ENCODE results near the gene TARS3. TPM values are rescaled to one million over a fixed set of nuclear protein-coding genes. Genes with fewer than 3 reads are reported as not detected.
A peak's percentile ranks its signal among the peaks of the same experiment; 100 is the strongest.

TARS3 gene
- total and polyA plus RNA-seq, 2 donors = 11.0 to 31.2 TPM

- H3K27ac ChIP-seq (ENCODE audit: low read depth) = no peak overlapping the region
- H3K36me3 ChIP-seq (ENCODE audit: insufficient read depth) = no peaks in the 10 kb centered on the region
- 83% methylated on average over 2 of the region's 2 CpGs for WGBS
- no peak overlapping the region for H3K4me3 ChIP-seq (ENCODE audit: low read depth, low read length)
- DNase-seq (ENCODE audit: extremely low spot score) = no peak
- no peaks in the 10 kb centered on the region for H3K4me1 ChIP-seq (ENCODE audit: insufficient read depth)
Observed at GRCh38 chr15:101725073-101725472, 800 bp upstream of the TARS3 start.

- WGBS = 27% methylated on average over 8 of the region's 8 CpGs
- Histone ChIP-seq H3K36me3 (ENCODE audit: insufficient read depth) (no peaks in the 10 kb centered on the region), H3K4me1 (ENCODE audit: insufficient read depth) (no peaks in the 10 kb centered on the region), H3K27ac (ENCODE audit: low read depth) (no peak overlapping the region), H3K4me3 (ENCODE audit: low read depth, low read length) (peak overlapping the region; percentile 87)
- no peak for DNase-seq (ENCODE audit: extremely low spot score)
Observed at GRCh38 chr15:101724675-101725005, 367 bp upstream of the TARS3 start.

- Histone ChIP-seq H3K36me3 (ENCODE audit: insufficient read depth) (no peaks in the 10 kb centered on the region), H3K4me1 (ENCODE audit: insufficient read depth) (no peaks in the 10 kb centered on the region), H3K27ac (ENCODE audit: low read depth) (peak overlapping the region; percentile 99), H3K4me3 (ENCODE audit: low read depth, low read length) (peak overlapping the region; percentile 87)
- 10% methylated on average over 8 of the region's 8 CpGs for WGBS
- no peak for DNase-seq (ENCODE audit: extremely low spot score)
Observed at GRCh38 chr15:101723171-101723873, 951 bp downstream of the TARS3 start.

DNA sequence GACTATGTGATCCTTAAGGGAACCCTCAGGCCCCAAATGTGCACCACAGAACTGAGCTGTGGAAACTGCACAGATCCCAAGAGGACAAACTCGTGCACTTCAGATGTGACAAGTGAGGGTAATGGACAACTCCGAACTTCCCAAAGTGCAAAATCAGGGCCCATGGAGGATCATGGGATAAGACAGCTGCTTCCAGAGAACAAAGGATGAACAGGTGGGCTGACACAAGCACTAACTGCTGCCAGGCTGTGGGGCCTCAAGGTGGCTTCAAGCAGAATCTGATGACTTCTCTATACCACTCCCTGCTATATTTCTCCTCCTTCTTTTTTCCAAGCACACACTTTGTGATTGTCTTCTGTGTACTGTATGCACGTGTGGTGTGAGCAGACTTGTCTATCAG is 5.4 kb downstream of the TARS3 start:
- H3K36me3 ChIP-seq (ENCODE audit: insufficient read depth) = no peaks in the 10 kb centered on the region
- WGBS = 87% methylated on average over 3 of the region's 3 CpGs

GRCh38 chr15:101712078-101712477 is 12.2 kb downstream of the TARS3 start:
- Histone ChIP-seq H3K27ac (ENCODE audit: low read depth) (no peak overlapping the region), H3K4me3 (ENCODE audit: low read depth, low read length) (no peak overlapping the region), H3K36me3 (ENCODE audit: insufficient read depth) (peaks cover 2% of the 10 kb centered on the region), H3K4me1 (ENCODE audit: insufficient read depth) (no peaks in the 10 kb centered on the region)
- WGBS = 89% methylated on average over 6 of the region's 6 CpGs
- no peak for DNase-seq (ENCODE audit: extremely low spot score)

More for the DNA sequence above, 5.4 kb downstream of the TARS3 start:
- Histone ChIP-seq H3K4me3 (ENCODE audit: low read depth, low read length) (no peak overlapping the region), H3K4me1 (ENCODE audit: insufficient read depth) (no peaks in the 10 kb centered on the region), H3K27ac (ENCODE audit: low read depth) (no peak overlapping the region)
- DNase-seq (ENCODE audit: extremely low spot score) = no peak

GRCh38 chr15:101710806-101711205 is 13.5 kb downstream of the TARS3 start:
- 61% methylated on average over 6 of the region's 6 CpGs for WGBS
- Histone ChIP-seq H3K27ac (ENCODE audit: low read depth) (no peak overlapping the region), H3K4me1 (ENCODE audit: insufficient read depth) (no peaks in the 10 kb centered on the region), H3K36me3 (ENCODE audit: insufficient read depth) (peaks cover 2% of the 10 kb centered on the region), H3K4me3 (ENCODE audit: low read depth, low read length) (no peak overlapping the region)
- no peak for DNase-seq (ENCODE audit: extremely low spot score)

DNA sequence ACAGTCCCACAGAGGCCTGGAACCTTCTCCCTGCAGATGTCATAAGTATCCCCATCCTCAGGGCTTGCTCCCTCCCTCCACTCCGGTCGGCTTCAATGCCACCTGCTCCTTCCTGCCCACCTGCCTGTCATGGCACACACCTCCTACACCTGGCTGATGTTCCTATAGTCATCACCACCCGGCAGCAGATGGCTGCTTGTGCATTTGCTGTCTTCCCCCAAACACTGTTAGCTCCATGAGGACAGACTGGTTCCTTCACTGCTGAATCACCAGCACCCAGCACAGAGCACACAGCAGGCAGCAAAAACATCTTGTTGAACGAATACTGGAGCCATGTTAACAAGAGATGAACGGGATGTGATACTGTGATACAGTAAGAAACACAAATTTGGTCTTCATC is 14.8 kb downstream of the TARS3 start:
- H3K36me3 ChIP-seq (ENCODE audit: insufficient read depth) = peaks cover 2% of the 10 kb centered on the region
- 93% methylated on average over 5 of the region's 5 CpGs for WGBS
- H3K4me3 ChIP-seq (ENCODE audit: low read depth, low read length) = no peak overlapping the region
- DNase-seq (ENCODE audit: extremely low spot score) = no peak
- no peak overlapping the region for H3K27ac ChIP-seq (ENCODE audit: low read depth)
- H3K4me1 ChIP-seq (ENCODE audit: insufficient read depth) = no peaks in the 10 kb centered on the region

- Histone ChIP-seq H3K27ac (ENCODE audit: low read depth) (no peak overlapping the region), H3K4me1 (ENCODE audit: insufficient read depth) (no peaks in the 10 kb centered on the region), H3K4me3 (ENCODE audit: low read depth, low read length) (no peak overlapping the region), H3K36me3 (ENCODE audit: insufficient read depth) (peaks cover 2% of the 10 kb centered on the region)
- 88% methylated on average over 4 of the region's 4 CpGs for WGBS
- DNase-seq (ENCODE audit: extremely low spot score) = no peak
Observed at GRCh38 chr15:101707983-101708382, 16.3 kb downstream of the TARS3 start.

GRCh38 chr15:101702077-101702476 is 22.2 kb downstream of the TARS3 start:
- Histone ChIP-seq H3K4me1 (ENCODE audit: insufficient read depth) (no peaks in the 10 kb centered on the region), H3K4me3 (ENCODE audit: low read depth, low read length) (no peak overlapping the region), H3K36me3 (ENCODE audit: insufficient read depth) (no peaks in the 10 kb centered on the region), H3K27ac (ENCODE audit: low read depth) (no peak overlapping the region)
- DNase-seq (ENCODE audit: extremely low spot score) = no peak
- WGBS = 53% methylated on average over 4 of the region's 4 CpGs

- WGBS = 83% methylated on average over 2 of the region's 2 CpGs
- no peak for DNase-seq (ENCODE audit: extremely low spot score)
- Histone ChIP-seq H3K4me1 (ENCODE audit: insufficient read depth) (no peaks in the 10 kb centered on the region), H3K4me3 (ENCODE audit: low read depth, low read length) (no peak overlapping the region), H3K27ac (ENCODE audit: low read depth) (no peak overlapping the region), H3K36me3 (ENCODE audit: insufficient read depth) (peaks cover 3% of the 10 kb centered on the region)
Observed at GRCh38 chr15:101698314-101698713, 26.0 kb downstream of the TARS3 start.

- H3K4me3 ChIP-seq (ENCODE audit: low read depth, low read length) = no peak overlapping the region
- no peak for DNase-seq (ENCODE audit: extremely low spot score)
- H3K27ac ChIP-seq (ENCODE audit: low read depth) = no peak overlapping the region
- no peaks in the 10 kb centered on the region for H3K4me1 ChIP-seq (ENCODE audit: insufficient read depth)
- WGBS = 89% methylated on average over 7 of the region's 7 CpGs
- H3K36me3 ChIP-seq (ENCODE audit: insufficient read depth) = peaks cover 3% of the 10 kb centered on the region
Observed at GRCh38 chr15:101697488-101697887, 26.8 kb downstream of the TARS3 start.

DNA sequence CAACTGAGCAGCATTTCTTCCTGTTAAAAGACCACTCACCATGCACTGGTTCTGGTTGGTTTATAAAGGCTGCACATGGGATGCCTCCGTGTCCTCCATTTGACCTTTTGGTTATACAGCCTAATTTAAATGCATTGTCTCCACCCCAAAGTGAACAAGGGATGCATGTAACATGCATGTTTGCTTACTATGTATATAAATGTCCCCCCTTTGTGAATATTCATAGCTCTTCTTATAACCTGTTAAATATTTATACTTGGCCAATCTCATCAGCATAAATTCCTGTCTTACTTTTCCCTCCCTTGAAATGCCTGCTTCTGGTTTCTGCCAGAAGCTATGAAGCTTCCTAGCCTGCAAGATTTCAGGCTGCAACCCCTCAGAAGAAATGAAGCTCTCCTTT is 27.4 kb downstream of the TARS3 start:
- Histone ChIP-seq H3K27ac (ENCODE audit: low read depth) (no peak overlapping the region), H3K36me3 (ENCODE audit: insufficient read depth) (peaks cover 3% of the 10 kb centered on the region), H3K4me1 (ENCODE audit: insufficient read depth) (no peaks in the 10 kb centered on the region), H3K4me3 (ENCODE audit: low read depth, low read length) (no peak overlapping the region)
- WGBS = 98% methylated on average over 1 of the region's 1 CpG
- DNase-seq (ENCODE audit: extremely low spot score) = no peak

DNA sequence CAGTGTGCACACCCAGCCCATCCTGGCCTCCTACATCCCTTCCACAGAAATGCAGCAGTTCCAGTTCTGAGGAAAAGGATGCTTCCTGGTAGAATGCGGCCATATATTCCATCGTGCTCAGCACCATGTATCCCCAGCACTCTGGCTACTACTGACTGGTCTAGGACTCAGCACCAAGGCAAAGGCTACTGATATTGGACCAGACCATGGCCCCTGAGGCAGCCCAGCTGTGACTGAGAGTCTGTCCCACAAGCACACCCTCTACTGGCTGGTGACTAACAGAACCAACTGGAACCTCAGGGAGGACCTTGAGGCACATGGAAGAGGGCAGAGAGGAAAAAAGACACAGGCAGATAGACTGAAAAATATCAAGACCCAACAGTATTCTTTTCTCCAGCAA is 30.0 kb downstream of the TARS3 start:
- no peak for DNase-seq (ENCODE audit: extremely low spot score)
- WGBS = 96% methylated on average over 2 of the region's 2 CpGs
- no peak overlapping the region for H3K27ac ChIP-seq (ENCODE audit: low read depth)
- H3K4me1 ChIP-seq (ENCODE audit: insufficient read depth) = no peaks in the 10 kb centered on the region
- H3K36me3 ChIP-seq (ENCODE audit: insufficient read depth) = peaks cover 3% of the 10 kb centered on the region
- H3K4me3 ChIP-seq (ENCODE audit: low read depth, low read length) = no peak overlapping the region

- Histone ChIP-seq H3K27ac (ENCODE audit: low read depth) (no peak overlapping the region), H3K36me3 (ENCODE audit: insufficient read depth) (peaks cover 3% of the 10 kb centered on the region), H3K4me1 (ENCODE audit: insufficient read depth) (no peaks in the 10 kb centered on the region), H3K4me3 (ENCODE audit: low read depth, low read length) (no peak overlapping the region)
- peak; percentile 18 for DNase-seq (ENCODE audit: extremely low spot score)
- WGBS = 90% methylated on average over 4 of the region's 4 CpGs
Observed at GRCh38 chr15:101692801-101693598, 31.3 kb downstream of the TARS3 start.

Data from urinary bladder (tissue), 4 donors.